ENCODE data around the gene ZMYM5.

DNA sequence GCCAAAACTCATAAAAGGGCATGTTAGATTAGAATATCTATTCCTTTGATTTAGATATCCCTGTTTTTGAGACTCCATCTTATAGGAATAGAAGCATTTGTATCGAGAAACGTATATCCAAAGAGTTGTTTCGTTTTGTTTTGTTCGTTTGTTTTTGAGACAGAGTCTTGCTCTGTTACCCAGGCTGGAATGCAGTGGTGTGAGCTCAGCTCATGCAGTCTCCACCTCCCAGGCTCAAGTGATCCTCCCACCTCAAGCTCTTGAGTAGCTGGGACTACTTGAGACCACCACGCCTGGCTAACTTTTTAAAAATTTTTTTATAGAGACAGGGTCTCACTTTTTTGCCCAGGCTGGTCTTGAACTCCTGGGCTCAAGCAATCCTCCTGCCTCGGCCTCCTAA lies 26.6 kb upstream of the ZMYM5 start:
- TF ChIP-seq, protein P1, sequence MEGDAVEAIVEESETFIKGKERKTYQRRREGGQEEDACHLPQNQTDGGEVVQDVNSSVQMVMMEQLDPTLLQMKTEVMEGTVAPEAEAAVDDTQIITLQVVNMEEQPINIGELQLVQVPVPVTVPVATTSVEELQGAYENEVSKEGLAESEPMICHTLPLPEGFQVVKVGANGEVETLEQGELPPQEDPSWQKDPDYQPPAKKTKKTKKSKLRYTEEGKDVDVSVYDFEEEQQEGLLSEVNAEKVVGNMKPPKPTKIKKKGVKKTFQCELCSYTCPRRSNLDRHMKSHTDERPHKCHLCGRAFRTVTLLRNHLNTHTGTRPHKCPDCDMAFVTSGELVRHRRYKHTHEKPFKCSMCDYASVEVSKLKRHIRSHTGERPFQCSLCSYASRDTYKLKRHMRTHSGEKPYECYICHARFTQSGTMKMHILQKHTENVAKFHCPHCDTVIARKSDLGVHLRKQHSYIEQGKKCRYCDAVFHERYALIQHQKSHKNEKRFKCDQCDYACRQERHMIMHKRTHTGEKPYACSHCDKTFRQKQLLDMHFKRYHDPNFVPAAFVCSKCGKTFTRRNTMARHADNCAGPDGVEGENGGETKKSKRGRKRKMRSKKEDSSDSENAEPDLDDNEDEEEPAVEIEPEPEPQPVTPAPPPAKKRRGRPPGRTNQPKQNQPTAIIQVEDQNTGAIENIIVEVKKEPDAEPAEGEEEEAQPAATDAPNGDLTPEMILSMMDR (IDR thresholded peaks at IDR 0.05) = no peak
- no peak for TF ChIP-seq POLR2AphosphoS5 (IDR thresholded peaks at IDR 0.05)
- no peak for TF ChIP-seq EP300 (IDR thresholded peaks at IDR 0.05)
